Smooth muscle cell (in vitro differentiated cells): ENCODE results near the gene HIBCH. TPM values are rescaled to one million over a fixed set of nuclear protein-coding genes. Genes with fewer than 3 reads are reported as not detected.

Experiments used
- DNase-seq: peaks from one replicate; lab custom pipeline; 2025; ENCODE audit not compliant: unreplicated experiment; lab: John Stamatoyannopoulos, UW
- H2AFZ ChIP-seq: fragments of 200-600 bp; sonication (generic); 2 replicates; pipeline ENCODE4 v1.6.0; 2016; ENCODE audit warnings: antibody characterized with exemption, low read depth, mild to moderate bottlenecking
- H3F3A ChIP-seq: fragments of 200-600 bp; sonication (generic); 2 replicates; pipeline ENCODE4 v1.6.0; 2017; ENCODE audit warnings: antibody characterized with exemption, low read depth
- H3K27ac ChIP-seq: fragments of 200-600 bp; sonication (generic); 2 replicates; pipeline ENCODE4 v1.5.1; 2016; ENCODE audit warnings: low read depth, mild to moderate bottlenecking
- H3K27me3 ChIP-seq: fragments of 200-600 bp; sonication (generic); 2 replicates; pipeline ENCODE4 v1.6.1; 2016; ENCODE audit warnings: low read depth, mild to moderate bottlenecking
- H3K36me3 ChIP-seq: fragments of 200-600 bp; sonication (generic); 2 replicates; pipeline ENCODE4 v1.5.1; 2016; ENCODE audit warnings: low read depth
- H3K4me1 ChIP-seq: fragments of 200-600 bp; sonication (generic); 2 replicates; pipeline ENCODE4 v1.5.1; 2016; ENCODE audit warnings: low read depth
- H3K4me2 ChIP-seq: fragments of 200-600 bp; sonication (generic); 2 replicates; pipeline ENCODE4 v1.6.0; 2016; ENCODE audit warnings: mild to moderate bottlenecking
- H3K4me3 ChIP-seq: fragments of 200-600 bp; sonication (generic); 2 replicates; pipeline ENCODE4 v1.5.1; 2016; ENCODE audit warnings: mild to moderate bottlenecking
- H3K79me2 ChIP-seq: fragments of 200-600 bp; sonication (generic); 2 replicates; pipeline ENCODE4 v1.6.0; 2016; ENCODE audit warnings: low read depth, mild to moderate bottlenecking
- H3K9ac ChIP-seq: fragments of 200-600 bp; sonication (generic); 2 replicates; pipeline ENCODE4 v1.6.0; 2016; ENCODE audit warnings: low read depth
- H3K9me3 ChIP-seq: fragments of 200-600 bp; sonication (generic); replicated peaks from 2 replicates; pipeline ENCODE4 v1.5.1; 2016; ENCODE audit warnings: low read depth
- H4K20me1 ChIP-seq: fragments of 200-600 bp; sonication (generic); 2 replicates; pipeline ENCODE4 v1.6.0; 2016; ENCODE audit warnings: low read depth
- WGBS: methylation state at CpG from one replicate; pipeline ENCODE4 v1.1.7; 2016; ENCODE audit warnings: low lambda C conversion rate; 5-methylcytosine and 5-hydroxymethylcytosine counted together
- polyA plus RNA-seq: library from polyadenylated mRNA; unstranded; fragments of >200 nt; fragmentation: Nextera tagmentation; extraction: Ambion mirVana; gene quantifications from 2 replicates; pipeline ENCODE4 v1.2.1, GENCODE V29; 2016
- total RNA-seq: library from RNA; depleted of rRNA; stranded (reverse); fragments of >200 nt; gene quantifications from 2 replicates; pipeline ENCODE4 v1.2.3, GENCODE V29; 2014
- TF ChIP-seq, protein P1 (sequence below): fragments of 200-600 bp; sonication (generic); IDR thresholded peaks from 2 replicates; pipeline ENCODE4 v1.5.1; 2017; ENCODE audit warnings: borderline replicate concordance, mild to moderate bottlenecking, antibody characterized with exemption; ENCODE audit not compliant: insufficient read depth, poor library complexity, severe bottlenecking

The HIBCH gene
- total and polyA plus RNA-seq, 2 experiments from 2014 or later = 16.6 to 18.1 TPM

DNA sequence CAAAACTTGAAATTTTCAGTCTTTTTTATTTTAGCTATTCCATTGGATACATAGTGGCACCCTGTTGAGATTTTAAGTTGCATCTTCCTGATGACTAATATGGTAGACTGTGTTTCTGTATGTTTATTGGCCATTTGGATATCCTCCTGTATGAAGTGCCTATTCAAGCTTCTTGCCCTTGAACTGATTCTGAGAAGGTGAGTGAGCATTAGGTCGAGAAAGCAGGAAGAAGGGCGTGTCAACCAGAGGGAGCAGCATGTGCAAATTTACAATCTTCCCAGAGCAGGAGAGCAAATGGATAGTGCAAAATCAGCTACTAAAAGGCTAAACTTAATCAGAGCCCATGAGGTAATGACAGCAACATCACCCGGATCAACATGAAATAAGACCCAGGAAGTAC lies 32.3 kb upstream of the HIBCH start:
- TF ChIP-seq, protein P1, sequence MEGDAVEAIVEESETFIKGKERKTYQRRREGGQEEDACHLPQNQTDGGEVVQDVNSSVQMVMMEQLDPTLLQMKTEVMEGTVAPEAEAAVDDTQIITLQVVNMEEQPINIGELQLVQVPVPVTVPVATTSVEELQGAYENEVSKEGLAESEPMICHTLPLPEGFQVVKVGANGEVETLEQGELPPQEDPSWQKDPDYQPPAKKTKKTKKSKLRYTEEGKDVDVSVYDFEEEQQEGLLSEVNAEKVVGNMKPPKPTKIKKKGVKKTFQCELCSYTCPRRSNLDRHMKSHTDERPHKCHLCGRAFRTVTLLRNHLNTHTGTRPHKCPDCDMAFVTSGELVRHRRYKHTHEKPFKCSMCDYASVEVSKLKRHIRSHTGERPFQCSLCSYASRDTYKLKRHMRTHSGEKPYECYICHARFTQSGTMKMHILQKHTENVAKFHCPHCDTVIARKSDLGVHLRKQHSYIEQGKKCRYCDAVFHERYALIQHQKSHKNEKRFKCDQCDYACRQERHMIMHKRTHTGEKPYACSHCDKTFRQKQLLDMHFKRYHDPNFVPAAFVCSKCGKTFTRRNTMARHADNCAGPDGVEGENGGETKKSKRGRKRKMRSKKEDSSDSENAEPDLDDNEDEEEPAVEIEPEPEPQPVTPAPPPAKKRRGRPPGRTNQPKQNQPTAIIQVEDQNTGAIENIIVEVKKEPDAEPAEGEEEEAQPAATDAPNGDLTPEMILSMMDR = no peak
- H3K27me3 ChIP-seq = no peaks in the 10 kb centered on the region
- DNase-seq = no peak
- 91% methylated on average over 3 of the region's 3 CpGs for WGBS
- no peaks in the 10 kb centered on the region for H3K79me2 ChIP-seq
- H3K4me3 ChIP-seq = no peak overlapping the region
- no peaks in the 10 kb centered on the region for H3K9me3 ChIP-seq
- H2AFZ ChIP-seq = no peak overlapping the region
- no peak overlapping the region for H3K9ac ChIP-seq
- H3K4me1 ChIP-seq = no peaks in the 10 kb centered on the region
- H4K20me1 ChIP-seq = no peaks in the 10 kb centered on the region
- no peaks in the 10 kb centered on the region for H3K36me3 ChIP-seq
- no peaks in the 10 kb centered on the region for H3F3A ChIP-seq
- H3K4me2 ChIP-seq = no peak overlapping the region
- H3K27ac ChIP-seq = no peak overlapping the region

DNA sequence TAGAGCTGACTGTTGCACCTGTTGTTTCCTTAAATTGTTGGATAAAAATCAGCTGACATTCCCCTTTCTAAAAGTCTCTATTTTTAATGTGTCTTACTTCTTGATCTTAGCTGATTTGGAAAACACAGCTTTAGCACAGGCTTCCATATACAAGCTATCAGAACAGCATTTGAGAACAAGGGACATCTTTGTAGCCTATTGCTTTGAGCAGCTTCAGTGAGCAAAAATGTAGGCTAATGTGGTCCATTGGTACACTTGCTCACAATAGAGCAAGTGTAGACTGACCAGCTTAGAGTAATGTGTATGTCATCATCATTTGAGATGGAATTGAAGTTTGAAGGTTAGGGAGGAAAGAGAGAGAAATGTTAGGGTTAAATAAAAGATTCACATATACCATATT lies 30.7 kb upstream of the HIBCH start:
- Histone ChIP-seq H3F3A (no peaks in the 10 kb centered on the region), H3K4me3 (no peak overlapping the region), H3K9me3 (no peaks in the 10 kb centered on the region), H3K27ac (no peak overlapping the region), H3K9ac (no peak overlapping the region), H3K4me1 (no peaks in the 10 kb centered on the region), H3K4me2 (no peak overlapping the region), H3K36me3 (no peaks in the 10 kb centered on the region), H4K20me1 (no peaks in the 10 kb centered on the region), H3K27me3 (no peaks in the 10 kb centered on the region), H2AFZ (no peak overlapping the region), H3K79me2 (no peaks in the 10 kb centered on the region)
- TF ChIP-seq, protein P1 = no peak
- no peak for DNase-seq

DNA sequence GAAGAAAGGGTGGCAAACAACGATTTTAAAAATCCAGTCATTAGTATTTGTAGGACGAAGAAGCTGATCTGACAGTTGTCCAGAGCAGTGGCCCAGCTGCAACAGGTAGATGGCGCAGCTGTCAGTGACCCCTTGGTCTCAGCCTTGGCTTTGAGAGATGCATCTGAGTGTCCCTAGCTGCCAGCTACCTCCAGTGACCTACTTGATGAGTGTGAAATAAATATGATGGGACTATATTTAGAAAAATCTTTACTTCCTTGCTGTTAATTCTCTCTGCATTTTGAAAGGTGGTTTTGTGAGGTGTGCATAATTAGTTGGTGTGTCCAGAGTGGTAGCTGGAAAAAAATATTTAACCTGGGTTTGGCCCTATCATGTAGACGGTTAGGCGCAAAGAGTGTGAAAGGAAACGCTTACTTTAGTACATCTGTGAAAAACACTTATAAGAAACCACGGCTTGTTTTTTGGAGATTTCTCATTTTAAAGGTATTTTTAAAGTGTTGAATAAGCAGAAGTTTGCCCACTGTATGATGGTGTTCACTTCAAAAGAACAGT lies 24.7 kb upstream of the HIBCH start:
- no peaks in the 10 kb centered on the region for H3K79me2 ChIP-seq
- no peaks in the 10 kb centered on the region for H4K20me1 ChIP-seq
- 34% methylated on average over 7 of the region's 7 CpGs for WGBS

More for the DNA sequence above, 24.7 kb upstream of the HIBCH start:
- no peaks in the 10 kb centered on the region for H3K27me3 ChIP-seq
- H2AFZ ChIP-seq = peak overlapping the region; percentile 97
- no peak for DNase-seq
- H3K36me3 ChIP-seq = no peaks in the 10 kb centered on the region
- no peak overlapping the region for H3K27ac ChIP-seq
- H3K4me3 ChIP-seq = peak overlapping the region; percentile 83
- H3F3A ChIP-seq = no peaks in the 10 kb centered on the region
- peaks cover 11% of the 10 kb centered on the region for H3K4me1 ChIP-seq
- peak overlapping the region; percentile 86 for H3K4me2 ChIP-seq
- H3K9ac ChIP-seq = peak overlapping the region; percentile 83
- TF ChIP-seq, protein P1 = no peak
- no peaks in the 10 kb centered on the region for H3K9me3 ChIP-seq
